Psoas muscle (tissue), 8 donors: ENCODE results near the gene APLP2. TPM values are rescaled to one million over a fixed set of nuclear protein-coding genes. Genes with fewer than 3 reads are reported as not detected.

Experiments used
- ATAC-seq, 4 donors: fragments of 200-7000 bp; cut with Tn5 transposase; one replicate each; pipeline ENCODE4 v1.9.1; 2020; ENCODE audit warnings: moderate library complexity in 3 of 4, mild to moderate bottlenecking in 2 of 4
- DNase-seq, 2 donors: peaks; one replicate each; pipeline ENCODE4 v3.0.0-alpha.2; 2020
- H3K27ac ChIP-seq: fragments of 200-600 bp; one replicate; pipeline ENCODE4 v1.8.0; 2022
- H3K27me3 ChIP-seq, 3 donors: fragments of 200-600 bp in 1 of 3; one replicate each; pipeline versions ENCODE4 v1.6.1 to v1.8.0; 2013 to 2022; ENCODE audit warnings: low read length in 2 of 3, mild to moderate bottlenecking in 2 of 3, moderate library complexity in 1 of 3; ENCODE audit not compliant: insufficient read depth in 3 of 3
- H3K36me3 ChIP-seq, 2 donors: fragments of 200-600 bp in 1 of 2; one replicate each; pipeline versions ENCODE4 v1.6.1 to v1.8.0; 2013 to 2022; ENCODE audit warnings: low read depth in 1 of 2, mild to moderate bottlenecking in 1 of 2, moderate library complexity in 1 of 2; ENCODE audit not compliant: insufficient read depth in 1 of 2
- H3K4me1 ChIP-seq: fragments of 200-600 bp; one replicate; pipeline ENCODE4 v1.8.0; 2022
- H3K4me3 ChIP-seq: fragments of 200-600 bp; one replicate; pipeline ENCODE4 v1.8.0; 2022; ENCODE audit warnings: mild to moderate bottlenecking
- H3K9me3 ChIP-seq: fragments of 200-600 bp; one replicate; pipeline ENCODE4 v1.8.0; 2022
- WGBS, 3 donors: extraction: QIAGEN DNeasy Blood & Tissue Kit; methylation state at CpG; one replicate each; pipeline versions ENCODE4 v1.1.6 to v1.1.7; 2013; 5-methylcytosine and 5-hydroxymethylcytosine counted together
- intact Hi-C, 2 donors: fragments of 100-400 bp; cut with DNase I; formaldehyde crosslinking; loops; one replicate each; pipeline versions ENCODE4 v1.11.0 to v1.14.2; 2022
- polyA plus RNA-seq, 3 donors: library from polyadenylated mRNA; stranded (reverse); fragments of 200-250 nt; gene quantifications; one replicate each; pipeline ENCODE4 v1.2.3, GENCODE V29; 2013
- total RNA-seq, 4 donors: library from RNA; stranded (reverse); fragmentation: NEBNext Ultra II Directional in 2 of 4; extraction: Animal tissue kit (Norgen Biotek cat#: 25700) in 2 of 4; gene quantifications; one replicate each; pipeline versions ENCODE4 v1.2.1 to v1.2.4, GENCODE V29; 2021 to 2023
- TF ChIP-seq, protein P1 (sequence below): fragments of 200-600 bp; IDR thresholded peaks from one replicate; pipeline ENCODE4 v1.8.0; 2022; ENCODE audit warnings: antibody characterized with exemption
- donor health status: healthy with polysubstance abuse.
- donor health status: DM: no; HTN: no; CAD: no; lungs with moderate emphysema.
- donor health status: Bipolar disorder and iron deficiency.
- donor health status: healthy.
- donor health status: DM: yes; HTN: yes; CAD: no.
- donor health status: DM: no; HTN: no; CAD: no.
- donor health status: DM: no; HTN: no; CAD: no.
- donor health status: DM: yes; HTN: yes; CAD: no.

APLP2 gene
- total and polyA plus RNA-seq, 7 donors = 37.8 to 96.7 (median 67.6) TPM

DNA sequence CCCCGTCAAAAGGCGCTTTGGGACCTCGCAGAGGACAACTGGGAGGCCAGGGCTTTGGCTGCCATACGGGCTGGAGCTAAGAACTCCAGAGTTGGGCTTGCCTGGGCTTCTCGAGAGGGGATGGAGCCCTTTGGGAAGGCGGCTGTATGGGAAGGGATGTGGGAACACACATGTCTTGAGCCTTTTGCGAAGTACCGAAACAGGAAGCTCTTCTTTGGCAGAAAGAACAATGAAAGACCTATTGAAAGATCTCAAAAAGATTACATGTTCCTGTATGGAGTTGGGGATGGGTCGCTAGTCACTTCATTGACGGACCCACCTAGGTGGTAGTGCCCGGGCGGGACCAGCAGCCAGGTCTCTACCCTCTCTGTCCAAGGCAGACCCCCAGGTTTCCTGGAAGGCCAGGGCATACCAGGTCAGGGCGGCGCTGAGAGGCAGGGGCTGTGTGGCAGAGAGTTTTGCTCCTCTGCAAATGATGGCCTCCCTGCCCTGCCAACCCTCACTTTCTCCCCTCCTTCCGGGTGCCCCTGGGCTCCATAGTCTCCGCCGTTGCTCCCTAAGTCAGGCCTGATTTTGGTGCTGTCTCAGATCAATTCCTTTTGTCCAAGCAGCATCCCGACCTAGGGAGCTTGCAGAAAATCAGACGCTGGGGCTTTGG is 90.9 kb downstream of the APLP2 start:
- Histone ChIP-seq H3K36me3 (no peaks in the 10 kb centered on the region), H3K27me3 (peaks cover 0 to 62% (median 28%) of the 10 kb centered on the region in 3 donors), H3K4me3 (peak overlapping the region; percentile 47), H3K9me3 (no peaks in the 10 kb centered on the region), H3K4me1 (no peaks in the 10 kb centered on the region), H3K27ac (no peak overlapping the region)
- 63 to 69% (median 65%) methylated on average over 18 to 19 of the region's 19 CpGs for WGBS, 3 donors
- DNase-seq (no peak), ATAC-seq (no peak)
- intact Hi-C loops = no loop called here
- TF ChIP-seq, protein P1, sequence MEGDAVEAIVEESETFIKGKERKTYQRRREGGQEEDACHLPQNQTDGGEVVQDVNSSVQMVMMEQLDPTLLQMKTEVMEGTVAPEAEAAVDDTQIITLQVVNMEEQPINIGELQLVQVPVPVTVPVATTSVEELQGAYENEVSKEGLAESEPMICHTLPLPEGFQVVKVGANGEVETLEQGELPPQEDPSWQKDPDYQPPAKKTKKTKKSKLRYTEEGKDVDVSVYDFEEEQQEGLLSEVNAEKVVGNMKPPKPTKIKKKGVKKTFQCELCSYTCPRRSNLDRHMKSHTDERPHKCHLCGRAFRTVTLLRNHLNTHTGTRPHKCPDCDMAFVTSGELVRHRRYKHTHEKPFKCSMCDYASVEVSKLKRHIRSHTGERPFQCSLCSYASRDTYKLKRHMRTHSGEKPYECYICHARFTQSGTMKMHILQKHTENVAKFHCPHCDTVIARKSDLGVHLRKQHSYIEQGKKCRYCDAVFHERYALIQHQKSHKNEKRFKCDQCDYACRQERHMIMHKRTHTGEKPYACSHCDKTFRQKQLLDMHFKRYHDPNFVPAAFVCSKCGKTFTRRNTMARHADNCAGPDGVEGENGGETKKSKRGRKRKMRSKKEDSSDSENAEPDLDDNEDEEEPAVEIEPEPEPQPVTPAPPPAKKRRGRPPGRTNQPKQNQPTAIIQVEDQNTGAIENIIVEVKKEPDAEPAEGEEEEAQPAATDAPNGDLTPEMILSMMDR = no peak

DNA sequence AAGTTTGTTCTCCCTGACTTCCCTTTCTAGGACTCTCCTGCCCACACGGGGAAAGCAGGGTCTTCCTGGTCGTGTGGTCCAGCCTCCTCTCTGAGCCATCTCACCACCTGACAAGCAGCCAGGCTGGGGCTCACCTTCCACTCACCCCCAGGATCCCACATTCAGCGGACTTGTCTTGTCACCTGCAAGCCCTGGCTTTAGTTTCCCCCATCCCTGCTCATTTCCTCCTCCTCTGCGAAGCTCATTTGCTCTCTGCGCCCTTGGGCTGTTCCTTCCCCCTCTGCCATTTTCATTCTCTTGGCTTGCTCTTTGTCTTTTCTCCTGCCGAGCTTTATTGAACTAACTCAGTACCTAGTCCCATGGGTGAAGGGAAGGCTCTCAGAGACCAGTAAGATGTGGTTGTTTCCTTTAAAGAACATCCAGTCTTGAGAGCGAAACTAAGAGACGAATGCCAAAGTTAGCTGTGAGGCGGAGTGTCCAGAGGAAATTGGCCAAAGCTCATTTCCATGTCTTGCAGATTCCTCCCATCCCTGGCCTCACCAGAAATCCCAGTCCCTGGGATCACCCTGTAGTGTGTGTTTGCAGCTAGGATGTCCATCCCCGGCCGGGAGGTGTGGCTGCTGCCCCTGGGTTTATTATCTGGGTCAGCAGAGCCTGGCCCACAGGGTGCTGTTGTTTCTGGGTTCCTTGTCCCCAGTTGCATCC is 91.9 kb downstream of the APLP2 start:
- Histone ChIP-seq H3K27me3 (peaks cover 0 to 62% (median 28%) of the 10 kb centered on the region in 3 donors), H3K4me1 (no peaks in the 10 kb centered on the region), H3K36me3 (no peaks in the 10 kb centered on the region), H3K4me3 (no peak overlapping the region), H3K9me3 (no peaks in the 10 kb centered on the region), H3K27ac (no peak overlapping the region)
- DNase-seq = no peak
- TF ChIP-seq, protein P1 = no peak
- 61 to 67% (median 65%) methylated on average over 11 of the region's 11 CpGs for WGBS, 3 donors
- intact Hi-C loops = no loop called here
- no peak for ATAC-seq

DNA sequence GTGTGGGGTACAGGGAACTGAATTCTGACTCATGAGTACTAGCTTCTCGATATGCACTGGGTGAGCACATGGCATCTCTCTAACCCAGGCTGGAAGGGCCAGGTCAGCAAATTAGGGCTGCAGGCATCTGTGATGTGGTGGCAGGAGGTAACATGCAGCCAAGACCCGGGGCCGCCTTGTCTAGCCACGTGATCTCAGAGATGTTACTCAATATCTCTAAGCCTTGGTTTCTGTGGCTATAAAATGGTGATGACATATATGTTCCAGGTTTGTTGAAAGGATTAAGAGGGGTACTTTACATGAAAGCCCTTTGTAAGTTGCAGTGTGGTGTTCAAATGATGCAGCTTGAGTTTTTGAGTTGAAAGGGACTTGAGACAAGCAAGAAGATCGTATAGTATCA is 93.0 kb downstream of the APLP2 start:
- Histone ChIP-seq H3K9me3 (no peaks in the 10 kb centered on the region), H3K4me3 (no peak overlapping the region), H3K27ac (no peak overlapping the region), H3K4me1 (no peaks in the 10 kb centered on the region), H3K36me3 (no peaks in the 10 kb centered on the region), H3K27me3 (peaks cover 0 to 62% (median 28%) of the 10 kb centered on the region in 3 donors)
- TF ChIP-seq, protein P1 = no peak
- DNase-seq (no peak), ATAC-seq (no peak)
- intact Hi-C loops = no loop called here
- WGBS, 3 donors = 45 to 53% (median 53%) methylated on average over 5 of the region's 5 CpGs

GRCh38 chr11:130163346-130164220 is 93.9 kb downstream of the APLP2 start:
- no peak for DNase-seq
- Histone ChIP-seq H3K27me3 (peaks cover 0 to 55% (median 25%) of the 10 kb centered on the region in 3 donors), H3K9me3 (no peaks in the 10 kb centered on the region), H3K27ac (no peak overlapping the region), H3K4me3 (no peak overlapping the region), H3K36me3 (no peaks in the 10 kb centered on the region), H3K4me1 (no peaks in the 10 kb centered on the region)
- no peak for ATAC-seq
- WGBS, 3 donors = 32 to 37% (median 33%) methylated on average over 13 of the region's 13 CpGs
- TF ChIP-seq, protein P1 = no peak
- intact Hi-C loops = no loop called here
